MCF 10A (cell line): ENCODE data around the gene SLC38A8. TPM values are rescaled to one million over a fixed set of nuclear protein-coding genes. Genes with fewer than 3 reads are reported as not detected.
A peak's percentile ranks its signal among the peaks of the same experiment; 100 is the strongest.

Experiments used
- BruUV-seq: library from RNA; stranded (reverse); fragments of 400-500 nt; replicated peaks from 2 replicates; lab custom pipeline; 2021; lab: Mats Ljungman, UMichigan
- CTCF ChIA-PET: fragments of 300-600 bp; sonication (Branson Sonifier 250); formaldehyde crosslinking; extraction: SDS; loops from one replicate; lab custom pipeline; 2021; ENCODE audit warnings: antibody characterized with exemption, inconsistent platforms; lab: Yijun Ruan, JAX
- POLR2A ChIA-PET: fragments of 300-600, 350-650 bp; sonication (Branson Sonifier 250); formaldehyde crosslinking; extraction: SDS; loops from one replicate; lab custom pipeline; 2020; ENCODE audit warnings: antibody characterized with exemption, inconsistent platforms; lab: Yijun Ruan, JAX
- DNase-seq: peaks from one replicate; pipeline ENCODE4 v3.0.0-alpha.2; 2018; ENCODE audit not compliant: unreplicated experiment
- H3K27ac Mint-ChIP-seq: one replicate; pipeline ENCODE4 v1.8.0; 2022; ENCODE audit warnings: mild to moderate bottlenecking, low read depth, mixed read lengths; ENCODE audit not compliant: unreplicated experiment
- H3K27me3 Mint-ChIP-seq: one replicate; pipeline ENCODE4 v1.8.0; 2022; ENCODE audit warnings: mixed read lengths; ENCODE audit not compliant: insufficient read depth, unreplicated experiment
- H3K36me3 Mint-ChIP-seq: one replicate; pipeline ENCODE4 v1.8.0; 2022; ENCODE audit warnings: mild to moderate bottlenecking, moderate library complexity, mixed read lengths; ENCODE audit not compliant: insufficient read depth, unreplicated experiment
- H3K4me1 Mint-ChIP-seq: one replicate; pipeline ENCODE4 v1.8.0; 2022; ENCODE audit warnings: mixed read lengths; ENCODE audit not compliant: insufficient read depth, unreplicated experiment
- H3K4me3 Mint-ChIP-seq: one replicate; pipeline ENCODE4 v1.8.0; 2022; ENCODE audit warnings: mild to moderate bottlenecking, moderate library complexity, mixed read lengths; ENCODE audit not compliant: unreplicated experiment
- H3K9me3 Mint-ChIP-seq: one replicate; pipeline ENCODE4 v1.8.0; 2022; ENCODE audit warnings: mixed read lengths; ENCODE audit not compliant: unreplicated experiment
- CTCF ChIP-seq: fragments of 200-600 bp; IDR thresholded peaks from one replicate; pipeline ENCODE4 v1.8.0; 2022; ENCODE audit warnings: antibody characterized with exemption, mild to moderate bottlenecking; ENCODE audit not compliant: unreplicated experiment
- intact Hi-C: fragments of 100-400 bp; cut with micrococcal nuclease; formaldehyde crosslinking; loops from 2 replicates; pipeline ENCODE4 v1.14.1; 2022
- total RNA-seq: library from RNA; stranded (reverse); gene quantifications from 2 replicates; pipeline ENCODE4 v1.2.3, GENCODE V29; 2022

SLC38A8 gene
- total RNA-seq, 1 experiment from 2014 or later, result not detected

- Mint-ChIP-seq H3K27ac (no peak overlapping the region), H3K4me3 (peak overlapping the region; percentile 33), H3K36me3 (no peaks in the 10 kb centered on the region), H3K9me3 (no peaks in the 10 kb centered on the region), H3K4me1 (peaks cover 12% of the 10 kb centered on the region), H3K27me3 (peaks cover 41% of the 10 kb centered on the region)
- CTCF ChIA-PET, result interaction anchor here (0.6 to 5.1 kb wide), 8 partner anchors 17 to 221 kb away, joined by 3 to 52 read pairs (median 5); partner anchors contain the start of gene OSGIN1
- intact Hi-C loops, result no loop called here
- peak; percentile 77 for DNase-seq
- no peak for TF ChIP-seq CTCF
- POLR2A ChIA-PET, result interaction anchor here (1.2 kb wide), 1 partner anchor 114 kb away, joined by 9 read pairs; no protein-coding TSS in a partner anchor
- BruUV-seq, result no TSS peak
Observed at GRCh38 chr16:84040823-84041820, 1.5 kb downstream of the SLC38A8 start.

- CTCF ChIA-PET, result interaction anchor here (0.6 to 5.1 kb wide), 7 partner anchors 10 to 220 kb away, joined by 3 to 52 read pairs (median 5); partner anchors contain the start of gene OSGIN1
- TF ChIP-seq CTCF, result no peak
- Mint-ChIP-seq H3K36me3 (no peaks in the 10 kb centered on the region), H3K4me1 (peaks cover 12% of the 10 kb centered on the region), H3K27me3 (peaks cover 41% of the 10 kb centered on the region), H3K27ac (no peak overlapping the region), H3K9me3 (no peaks in the 10 kb centered on the region), H3K4me3 (no peak overlapping the region)
- intact Hi-C loops, result no loop called here
- BruUV-seq, result no TSS peak
- DNase-seq, result no peak
- POLR2A ChIA-PET, result interaction anchor here (1.2 kb wide), 1 partner anchor 113 kb away, joined by 9 read pairs; no protein-coding TSS in a partner anchor
Observed at GRCh38 chr16:84040226-84040822, 2.3 kb downstream of the SLC38A8 start.

- intact Hi-C loops, result no loop called here
- POLR2A ChIA-PET, result no interaction called here
- no peak overlapping the region for H3K27ac Mint-ChIP-seq
Observed at GRCh38 chr16:84039696-84040095, 2.9 kb downstream of the SLC38A8 start.

More at GRCh38 chr16:84039696-84040095, 2.9 kb downstream of the SLC38A8 start:
- BruUV-seq, result no TSS peak
- Mint-ChIP-seq H3K27me3 (peaks cover 41% of the 10 kb centered on the region), H3K4me3 (no peak overlapping the region), H3K4me1 (peaks cover 12% of the 10 kb centered on the region), H3K36me3 (no peaks in the 10 kb centered on the region), H3K9me3 (peaks cover 6% of the 10 kb centered on the region)
- CTCF ChIA-PET, result interaction anchor here (0.6 to 5.1 kb wide), 5 partner anchors 11 to 113 kb away, joined by 3 to 52 read pairs (median 5); partner anchors contain the start of gene OSGIN1
- no peak for DNase-seq
- TF ChIP-seq CTCF, result no peak
